AG08396 (cell line): ENCODE data around the gene RPL7A.
A peak's percentile ranks its signal among the peaks of the same experiment; 100 is the strongest.

Experiments used
- DNase-seq: peaks from one replicate; pipeline ENCODE4 v3.0.0; 2012; ENCODE audit warnings: low spot score, mixed read lengths

Gene RPL7A

GRCh38 chr9:133348718-133349573 lies 928 bp downstream of the RPL7A start:
- no peak for DNase-seq

- DNase-seq = no peak
Measured at GRCh38 chr9:133349965-133350616, 2.1 kb downstream of the RPL7A start.

GRCh38 chr9:133351526-133351907 lies 3.5 kb downstream of the RPL7A start:
- DNase-seq = no peak

GRCh38 chr9:133351908-133352634 lies 4.1 kb downstream of the RPL7A start:
- DNase-seq = peak; percentile 76

- DNase-seq = no peak
Measured at GRCh38 chr9:133352635-133353340, 4.8 kb downstream of the RPL7A start.

GRCh38 chr9:133353548-133353947 lies 5.5 kb downstream of the RPL7A start:
- no peak for DNase-seq

GRCh38 chr9:133354766-133355165 lies 6.7 kb downstream of the RPL7A start:
- DNase-seq = no peak

GRCh38 chr9:133355881-133356357 lies 7.9 kb downstream of the RPL7A start:
- DNase-seq = no peak

- DNase-seq = peak; percentile 93
Measured at GRCh38 chr9:133356391-133357091, 8.5 kb downstream of the RPL7A start, which contains the start of the genes SURF1 and SURF2. TSS of gene SURF1 (minus strand) at chr9:133356487. CDS start at chr9:133356453, 34 bp downstream. TSS of gene SURF2 (plus strand) at chr9:133356550. CDS start at chr9:133356593, 43 bp downstream.

- DNase-seq = no peak
Measured at GRCh38 chr9:133357656-133358055, 9.6 kb downstream of the RPL7A start.

GRCh38 chr9:133359399-133360175 lies 11.6 kb downstream of the RPL7A start:
- DNase-seq = no peak

- no peak for DNase-seq
Measured at GRCh38 chr9:133360400-133361393, 12.7 kb downstream of the RPL7A start.

GRCh38 chr9:133361507-133362092 lies 13.6 kb downstream of the RPL7A start:
- no peak for DNase-seq

- DNase-seq = no peak
Measured at GRCh38 chr9:133362359-133363044, 14.5 kb downstream of the RPL7A start.

GRCh38 chr9:133366435-133366834 lies 18.4 kb downstream of the RPL7A start:
- DNase-seq = no peak

GRCh38 chr9:133367221-133367620 lies 19.2 kb downstream of the RPL7A start:
- no peak for DNase-seq

GRCh38 chr9:133367778-133368177 lies 19.8 kb downstream of the RPL7A start:
- DNase-seq = no peak

- no peak for DNase-seq
Measured at GRCh38 chr9:133368249-133368881, 20.3 kb downstream of the RPL7A start.
